Measurements from ENCODE around the gene PKLR.

The PKLR gene

DNA sequence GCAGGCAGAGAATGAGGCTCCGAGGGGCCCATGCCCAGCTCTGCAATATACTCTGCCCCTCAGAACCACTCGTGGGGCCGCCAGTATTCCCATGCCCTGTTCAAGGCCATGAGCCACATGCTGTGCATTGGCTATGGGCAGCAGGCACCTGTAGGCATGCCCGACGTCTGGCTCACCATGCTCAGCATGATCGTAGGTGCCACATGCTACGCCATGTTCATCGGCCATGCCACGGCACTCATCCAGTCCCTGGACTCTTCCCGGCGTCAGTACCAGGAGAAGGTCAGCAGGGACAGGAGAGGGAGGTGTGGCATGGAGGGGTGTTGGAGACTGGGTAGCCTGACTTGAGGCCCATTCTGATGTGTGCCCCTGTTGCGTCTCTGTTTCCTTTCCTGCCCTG, 16.8 kb downstream of the PKLR start:
- no peak for DNase-seq (ENCODE audit: low spot score)

DNA sequence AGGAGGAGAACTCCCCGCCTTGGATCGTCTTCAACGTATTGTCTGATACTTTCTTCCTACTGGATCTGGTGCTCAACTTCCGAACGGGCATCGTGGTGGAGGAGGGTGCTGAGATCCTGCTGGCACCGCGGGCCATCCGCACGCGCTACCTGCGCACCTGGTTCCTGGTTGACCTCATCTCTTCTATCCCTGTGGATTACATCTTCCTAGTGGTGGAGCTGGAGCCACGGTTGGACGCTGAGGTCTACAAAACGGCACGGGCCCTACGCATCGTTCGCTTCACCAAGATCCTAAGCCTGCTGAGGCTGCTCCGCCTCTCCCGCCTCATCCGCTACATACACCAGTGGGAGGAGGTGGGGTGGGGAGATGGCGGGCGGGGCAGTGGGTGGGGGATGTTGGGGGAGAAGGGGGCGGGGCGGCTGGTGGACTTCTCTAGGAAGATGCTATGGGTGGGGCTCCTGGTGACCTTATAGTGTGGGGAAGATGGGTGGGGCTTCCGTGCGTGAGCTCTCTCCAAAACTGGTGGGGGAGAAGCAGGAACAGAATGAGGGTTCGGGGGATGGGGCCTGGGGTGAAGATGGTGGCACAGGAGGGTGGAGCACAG, 18.6 kb downstream of the PKLR start:
- DNase-seq (ENCODE audit: low spot score) = no peak

DNA sequence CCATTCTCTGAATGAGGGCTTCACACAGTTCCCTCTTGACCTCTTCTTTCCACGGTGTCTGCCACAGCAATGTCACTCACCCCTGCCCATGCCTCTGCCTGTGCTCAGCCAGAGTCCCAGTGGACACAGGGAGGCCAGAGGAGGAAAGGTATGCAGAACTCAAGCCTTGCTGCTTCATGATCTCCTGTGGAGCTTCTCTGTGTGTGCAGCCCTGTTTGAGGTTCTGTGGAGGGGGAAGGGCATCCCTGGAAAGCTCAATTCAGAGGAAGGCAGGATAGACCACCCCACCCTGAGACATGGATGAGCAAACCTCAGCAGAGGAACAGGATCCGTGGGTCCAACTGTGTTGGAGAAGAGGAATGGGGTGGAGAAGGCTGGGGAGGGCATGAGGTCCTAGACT, 22.0 kb downstream of the PKLR start:
- DNase-seq (ENCODE audit: low spot score) = no peak

DNA sequence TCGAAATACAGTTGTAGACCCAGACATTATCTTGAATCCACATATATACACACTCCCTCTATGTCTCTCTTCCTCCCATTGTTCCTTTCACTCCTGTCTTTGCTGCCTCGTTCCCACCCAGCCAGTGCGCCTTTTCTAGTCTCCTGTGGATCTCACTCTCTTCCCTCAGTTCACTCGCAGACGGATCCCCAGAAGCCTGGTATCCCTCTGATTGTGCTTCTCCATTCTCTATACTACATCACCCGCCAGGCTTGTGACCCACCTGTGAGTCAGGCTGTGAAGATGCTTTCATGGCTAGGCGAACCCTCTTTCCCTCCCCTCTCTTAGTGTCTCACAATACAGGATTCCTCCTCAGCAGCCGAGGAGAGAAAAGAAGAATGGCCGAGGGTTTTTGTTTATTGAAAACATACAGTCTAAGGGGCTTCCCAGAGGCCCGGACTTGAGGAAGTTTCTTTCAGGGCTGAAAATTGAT, 22.5 kb downstream of the PKLR start:
- no peak for DNase-seq (ENCODE audit: low spot score)

DNA sequence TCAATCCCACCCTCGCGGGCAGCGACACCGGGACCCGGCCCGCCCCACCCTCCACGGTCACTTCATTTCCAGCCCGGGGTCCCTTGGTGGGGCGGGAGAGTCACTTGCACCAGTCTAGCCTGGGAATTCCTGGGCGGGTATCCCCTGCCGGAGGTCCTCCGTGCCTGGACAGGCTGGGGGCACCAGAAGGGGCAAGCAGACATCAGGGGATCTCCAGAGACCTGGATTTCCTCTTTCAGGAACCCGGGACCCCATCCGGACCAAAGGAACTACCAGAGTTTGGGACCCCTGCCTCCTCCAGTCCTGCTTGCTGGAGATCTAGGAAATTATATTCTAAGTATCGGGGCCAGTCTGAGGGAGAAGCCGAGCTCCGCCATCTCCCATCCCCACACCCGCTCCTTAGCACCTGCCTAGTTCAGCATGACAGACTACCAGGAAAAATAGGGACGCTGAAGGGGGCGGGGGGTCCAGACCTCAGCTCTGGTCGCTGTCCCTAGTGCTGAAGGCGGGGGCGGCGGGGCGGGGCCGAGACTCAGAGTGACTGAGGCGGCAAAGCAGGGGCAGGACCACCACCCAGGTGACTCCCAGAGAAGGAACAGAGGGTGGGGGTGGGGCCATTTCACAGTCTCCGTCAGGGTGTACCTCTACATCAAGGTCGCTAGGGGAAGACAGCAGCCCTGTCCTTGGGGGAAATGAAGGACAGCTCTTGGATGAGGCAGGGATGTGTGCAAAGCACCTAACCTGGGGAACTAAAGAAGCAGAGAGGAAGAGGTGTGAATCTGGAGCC, 23.1 kb downstream of the PKLR start:
- DNase-seq (ENCODE audit: low spot score) = peak; percentile 62

DNA sequence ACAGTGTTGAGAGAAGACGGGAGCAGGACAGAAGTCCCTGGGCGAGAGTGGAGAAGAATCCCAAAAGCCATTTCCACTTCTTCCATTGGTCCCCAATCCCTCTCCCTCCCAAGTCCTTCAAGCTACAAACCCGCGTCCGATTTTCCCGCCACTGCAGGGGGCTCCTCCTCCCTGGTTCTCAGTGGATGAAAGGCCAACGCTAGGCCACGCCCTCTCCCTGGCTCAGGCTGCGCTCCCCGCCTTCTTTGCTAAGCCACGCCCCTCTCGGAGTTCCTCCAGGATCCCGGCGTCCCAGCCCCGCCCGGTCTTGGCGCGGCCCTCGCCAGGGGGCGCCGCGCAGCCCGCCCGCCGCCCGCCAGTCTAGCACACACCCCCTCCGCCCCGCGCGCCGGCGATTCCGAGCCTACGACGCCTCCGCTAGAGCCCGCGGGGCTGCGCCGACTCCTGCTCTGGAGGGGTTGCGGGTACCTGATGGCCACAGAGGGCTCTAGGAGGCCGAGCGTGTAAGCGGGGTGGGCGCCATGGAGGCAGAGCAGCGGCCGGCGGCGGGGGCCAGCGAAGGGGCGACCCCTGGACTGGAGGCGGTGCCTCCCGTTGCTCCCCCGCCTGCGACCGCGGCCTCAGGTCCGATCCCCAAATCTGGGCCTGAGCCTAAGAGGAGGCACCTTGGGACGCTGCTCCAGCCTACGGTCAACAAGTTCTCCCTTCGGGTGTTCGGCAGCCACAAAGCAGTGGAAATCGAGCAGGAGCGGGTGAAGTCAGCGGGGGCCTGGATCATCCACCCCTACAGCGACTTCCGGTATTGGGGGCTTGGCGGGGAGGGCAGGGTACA, 24.0 kb downstream of the PKLR start, which contains the start of gene HCN3:
HCN3 (plus strand) TSS at position 394 of the 832 bp plus-strand sequence; CDS start at position 522, 128 bp downstream.
- peak; percentile 95 for DNase-seq (ENCODE audit: low spot score)

DNA sequence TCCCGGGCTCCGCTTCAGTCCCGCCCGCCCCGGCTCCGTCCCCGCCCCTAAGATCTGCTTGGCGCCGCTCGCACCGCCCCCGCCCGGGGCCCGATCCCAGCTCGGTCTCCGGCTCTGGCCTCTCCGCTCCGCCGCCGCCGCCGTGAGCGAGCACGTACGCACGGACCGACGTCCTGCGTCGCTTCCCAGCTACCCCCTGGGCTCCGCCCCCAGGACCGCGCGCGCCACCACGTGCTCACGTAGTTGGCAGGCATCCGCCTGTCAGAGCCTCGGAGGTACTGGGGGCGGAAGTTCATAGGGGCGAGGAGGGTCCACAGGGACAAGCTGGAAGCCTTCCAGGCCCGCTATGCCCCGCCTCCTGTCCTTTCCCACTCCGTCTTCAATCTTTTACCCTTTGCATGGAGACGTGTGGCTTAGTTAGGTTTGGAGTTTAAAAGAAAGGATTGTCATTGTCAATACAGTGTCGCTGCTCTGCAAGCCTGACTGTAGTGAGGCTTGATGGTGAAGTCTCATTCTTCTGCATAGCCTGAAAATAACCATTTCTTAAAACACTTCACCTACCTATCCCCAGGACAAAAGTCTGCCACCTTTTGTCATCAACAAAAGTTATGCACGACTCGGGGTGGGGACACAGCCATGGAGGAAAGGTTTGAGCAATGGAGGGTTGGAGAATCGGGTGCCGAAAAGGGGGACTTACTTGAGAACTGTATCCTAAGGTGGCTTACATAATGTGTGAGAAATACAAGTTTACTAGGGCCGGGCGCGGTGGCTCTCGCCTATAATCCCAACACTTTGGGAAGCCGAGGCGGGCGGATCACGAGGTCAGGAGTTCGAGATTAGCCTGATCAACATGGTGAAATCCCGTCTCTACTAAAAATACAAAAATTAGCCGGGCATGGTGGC, 27.6 kb downstream of the PKLR start, which contains the start of gene CLK2:
CLK2 (minus strand) TSS at position 162 of the 903 bp plus-strand sequence. CDS start 2,527 bp downstream, outside the sequence.
- DNase-seq (ENCODE audit: low spot score) = peak; percentile 92

DNA sequence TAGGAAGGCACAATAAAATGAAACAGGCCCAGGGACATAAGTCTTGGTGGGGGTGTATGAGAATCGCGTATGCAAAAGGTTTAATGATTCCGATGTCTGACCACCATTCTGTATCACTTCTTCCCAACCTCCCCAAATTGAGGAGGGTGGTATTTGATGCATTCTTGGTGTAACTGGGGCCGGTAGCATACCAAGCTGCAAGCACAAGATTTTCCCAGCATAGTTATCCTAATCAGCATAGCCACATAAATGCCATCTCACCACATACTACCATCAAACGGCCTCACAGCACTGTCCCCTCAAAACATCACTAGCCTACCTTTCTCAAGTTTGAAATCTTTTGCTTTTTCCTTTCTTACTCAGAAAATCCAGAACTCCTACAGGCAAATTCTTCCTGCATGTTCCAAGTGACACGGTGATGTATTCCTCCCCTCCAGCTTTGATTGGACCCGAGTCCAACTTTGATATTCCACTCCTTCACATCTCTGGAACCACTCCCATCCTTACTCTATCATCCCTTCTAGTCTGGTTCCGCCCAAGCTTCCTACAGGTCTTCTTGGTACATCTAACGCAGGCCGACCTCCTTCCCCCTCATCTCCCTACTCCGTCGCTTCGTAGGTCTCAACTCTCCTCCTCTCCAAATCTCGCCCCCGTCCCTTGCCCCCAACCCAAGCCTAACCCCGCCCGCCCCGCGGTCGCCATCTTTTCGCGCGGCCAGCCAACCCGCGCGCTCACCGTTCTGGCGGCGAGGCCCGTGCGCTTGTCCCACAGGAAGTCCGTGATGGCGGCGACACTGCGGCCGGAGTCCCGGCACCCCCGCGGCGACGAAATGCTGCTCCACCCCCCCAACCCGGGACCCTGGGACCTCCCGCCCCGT, 28.5 kb downstream of the PKLR start:
- no peak for DNase-seq (ENCODE audit: low spot score)

DNA sequence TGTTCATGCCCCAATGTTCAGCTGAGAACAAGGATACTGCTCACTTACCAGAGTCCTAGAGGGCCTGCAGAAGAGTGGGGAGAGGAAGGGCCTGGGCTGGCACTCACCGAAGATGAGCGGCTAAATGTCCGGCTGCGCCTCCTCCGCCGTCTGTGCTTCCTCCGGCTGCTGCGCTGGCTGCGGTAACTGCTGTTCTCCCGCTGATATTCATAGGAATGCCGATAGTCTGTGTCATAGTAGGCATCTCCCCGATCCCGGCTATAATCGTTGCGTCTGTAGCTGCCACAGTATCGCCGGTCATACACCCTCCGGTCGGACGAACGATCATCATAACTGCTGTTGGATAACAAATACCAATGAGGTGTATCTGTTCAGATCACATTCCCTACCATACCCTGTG, 31.9 kb downstream of the PKLR start:
- no peak for DNase-seq (ENCODE audit: low spot score)

DNA sequence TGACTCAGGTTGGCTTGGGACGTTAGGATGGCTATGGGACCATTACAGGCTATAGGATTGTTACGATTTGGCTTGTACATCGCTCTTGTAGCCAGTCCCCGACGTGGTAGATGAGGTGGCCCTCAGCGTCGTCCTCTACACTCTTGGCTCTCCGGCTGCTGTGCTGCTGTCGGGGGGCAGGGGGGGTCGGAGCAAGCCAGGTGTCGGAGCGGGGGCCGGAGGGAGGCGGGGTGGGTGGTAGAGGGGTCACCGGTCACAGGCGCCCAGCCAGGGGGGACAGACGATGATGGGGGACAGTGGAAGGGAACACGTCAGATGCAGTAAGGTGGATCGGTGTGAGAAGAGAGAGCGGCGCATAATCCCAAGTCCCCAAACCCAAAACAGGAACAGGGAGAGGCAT, 32.6 kb downstream of the PKLR start:
- DNase-seq (ENCODE audit: low spot score) = no peak

DNA sequence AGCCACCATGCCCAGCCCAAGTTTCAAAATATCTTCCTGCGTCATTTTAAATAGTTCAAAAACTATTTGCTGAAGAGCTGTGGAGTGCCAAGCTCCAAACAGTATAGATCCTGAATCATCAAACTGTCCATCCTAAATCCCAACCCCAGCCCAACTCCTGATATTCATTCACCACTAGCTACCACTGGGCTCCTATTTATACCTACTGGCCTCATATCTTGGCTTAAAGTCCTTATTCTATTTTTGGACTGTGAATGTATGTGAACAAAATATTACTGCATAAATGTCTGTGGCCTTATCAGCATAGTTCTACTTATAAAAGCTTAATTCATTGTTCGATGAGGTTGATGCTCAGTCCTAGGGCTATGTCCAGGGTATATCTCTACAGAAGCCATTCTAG, 33.9 kb downstream of the PKLR start:
- DNase-seq (ENCODE audit: low spot score) = no peak

DNA sequence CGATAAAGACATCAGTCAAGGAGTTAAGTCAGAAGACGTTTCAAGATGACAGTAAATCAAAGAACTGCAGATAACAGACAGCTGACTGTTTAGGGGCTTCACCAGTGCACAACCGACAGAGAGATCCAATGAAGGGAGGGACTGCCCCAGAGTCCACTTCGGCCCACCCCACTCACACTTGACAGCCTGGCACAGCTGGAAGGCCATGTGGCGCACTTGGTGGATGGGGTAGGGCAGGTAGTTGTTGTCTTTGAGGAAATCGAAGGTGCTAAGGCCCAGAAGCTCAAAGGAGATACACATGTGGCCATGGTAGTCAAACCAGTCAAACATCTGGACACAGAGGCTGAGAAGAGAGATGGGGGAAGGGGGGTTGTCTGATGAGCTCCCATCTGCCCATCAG, 34.7 kb downstream of the PKLR start:
- DNase-seq (ENCODE audit: low spot score) = no peak

DNA sequence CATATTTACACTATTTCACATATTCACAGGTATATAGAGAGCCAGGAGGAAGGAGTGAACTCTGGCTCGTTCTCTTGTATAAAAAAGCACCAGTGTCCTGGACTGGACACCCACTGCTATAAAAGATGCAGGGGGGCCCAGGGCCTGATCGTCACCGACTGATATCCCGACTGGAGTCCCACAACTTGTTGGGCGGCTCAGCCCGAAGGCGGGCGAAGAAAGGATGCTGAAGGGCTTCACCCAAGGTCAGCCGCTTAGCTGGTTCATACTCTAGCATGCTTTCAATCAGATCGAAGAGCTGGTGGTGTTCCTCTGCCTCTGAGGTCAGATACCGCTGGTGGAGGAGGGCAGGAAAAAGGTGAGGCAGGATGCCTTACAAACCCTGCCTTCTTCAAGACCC, 38.2 kb downstream of the PKLR start:
- no peak for DNase-seq (ENCODE audit: low spot score)

DNA sequence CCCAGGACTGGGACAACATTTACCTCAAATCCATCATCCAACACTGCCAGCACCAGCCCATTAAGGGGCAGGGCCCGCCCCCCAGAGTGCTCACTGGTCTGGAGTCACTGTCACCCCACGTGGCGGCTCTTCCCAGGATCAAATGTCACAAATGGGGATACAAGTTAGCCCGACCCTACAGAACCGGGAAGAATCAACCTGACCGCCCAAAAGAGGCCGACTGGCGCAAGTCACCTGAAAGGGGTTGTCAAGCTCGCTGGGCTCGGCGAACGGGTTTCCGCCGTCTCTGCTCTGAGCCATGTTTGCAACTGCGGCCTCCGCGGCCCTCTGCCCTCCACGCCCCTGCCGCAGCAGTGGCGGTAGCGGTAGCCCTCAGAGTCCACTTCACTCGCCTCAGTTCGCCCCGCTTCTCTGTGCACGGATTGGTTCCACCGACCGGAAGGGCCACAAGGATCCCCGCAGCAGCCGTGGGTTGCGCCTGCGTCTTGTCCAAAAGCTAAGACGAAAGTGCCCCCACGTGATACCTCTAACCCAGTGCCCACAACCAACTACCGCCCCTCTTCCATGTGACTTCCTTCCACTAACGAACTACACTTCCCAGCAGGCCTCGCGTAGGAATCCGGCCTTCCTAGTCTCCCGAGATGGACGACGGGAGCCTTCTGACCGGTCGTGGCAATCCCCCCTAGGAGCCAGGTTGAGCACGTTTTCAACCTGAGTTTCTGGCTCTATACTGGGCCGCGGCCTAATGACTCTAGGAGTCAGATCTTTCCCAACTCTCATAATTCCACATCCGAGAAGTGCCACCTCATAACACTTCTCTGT, 39.2 kb downstream of the PKLR start, which contains the start of gene SCAMP3:
SCAMP3 (minus strand) TSS at position 509 of the 822 bp plus-strand sequence; CDS start at position 300, 209 bp downstream.
- DNase-seq (ENCODE audit: low spot score) = peak; percentile 89

DNA sequence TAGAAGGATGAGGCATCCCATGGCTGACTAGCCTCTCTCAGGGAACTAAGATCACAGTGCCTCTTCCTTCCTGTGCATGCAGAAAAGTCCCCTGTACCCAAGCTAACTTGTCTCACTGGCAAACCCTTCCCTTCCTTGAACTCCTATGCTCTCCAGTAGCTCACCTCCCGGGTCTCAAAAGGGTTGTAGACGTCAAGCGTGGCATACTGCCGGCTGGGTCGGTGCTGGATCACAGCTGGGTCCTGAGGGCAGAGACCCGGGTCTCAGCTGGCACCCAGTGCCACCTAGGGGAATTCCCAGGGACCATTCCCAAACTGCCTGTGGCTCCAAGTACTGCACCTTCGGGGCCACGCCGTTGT, 39.8 kb downstream of the PKLR start:
- no peak for DNase-seq (ENCODE audit: low spot score)

DNA sequence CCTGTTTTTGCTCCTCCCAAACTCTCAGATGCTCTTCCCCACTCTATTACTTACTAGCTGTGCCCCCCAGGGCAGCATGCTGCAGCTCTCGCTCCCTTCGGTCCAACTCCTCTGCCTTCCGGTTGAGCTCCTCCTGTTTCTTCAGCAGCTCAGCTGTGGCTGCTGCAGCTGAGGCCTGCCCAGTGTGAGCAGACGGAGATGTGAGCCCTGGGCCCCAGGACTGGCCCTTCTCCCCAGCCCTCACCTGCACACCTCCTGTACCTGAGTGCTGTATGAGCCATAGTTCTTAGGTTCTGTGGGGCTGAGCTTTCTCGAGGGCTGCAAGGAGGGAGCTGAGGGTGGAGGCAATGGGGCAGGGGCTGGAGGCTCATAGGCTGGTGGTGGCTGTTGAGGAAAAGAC, 41.0 kb downstream of the PKLR start:
- no peak for DNase-seq (ENCODE audit: low spot score)

DNA sequence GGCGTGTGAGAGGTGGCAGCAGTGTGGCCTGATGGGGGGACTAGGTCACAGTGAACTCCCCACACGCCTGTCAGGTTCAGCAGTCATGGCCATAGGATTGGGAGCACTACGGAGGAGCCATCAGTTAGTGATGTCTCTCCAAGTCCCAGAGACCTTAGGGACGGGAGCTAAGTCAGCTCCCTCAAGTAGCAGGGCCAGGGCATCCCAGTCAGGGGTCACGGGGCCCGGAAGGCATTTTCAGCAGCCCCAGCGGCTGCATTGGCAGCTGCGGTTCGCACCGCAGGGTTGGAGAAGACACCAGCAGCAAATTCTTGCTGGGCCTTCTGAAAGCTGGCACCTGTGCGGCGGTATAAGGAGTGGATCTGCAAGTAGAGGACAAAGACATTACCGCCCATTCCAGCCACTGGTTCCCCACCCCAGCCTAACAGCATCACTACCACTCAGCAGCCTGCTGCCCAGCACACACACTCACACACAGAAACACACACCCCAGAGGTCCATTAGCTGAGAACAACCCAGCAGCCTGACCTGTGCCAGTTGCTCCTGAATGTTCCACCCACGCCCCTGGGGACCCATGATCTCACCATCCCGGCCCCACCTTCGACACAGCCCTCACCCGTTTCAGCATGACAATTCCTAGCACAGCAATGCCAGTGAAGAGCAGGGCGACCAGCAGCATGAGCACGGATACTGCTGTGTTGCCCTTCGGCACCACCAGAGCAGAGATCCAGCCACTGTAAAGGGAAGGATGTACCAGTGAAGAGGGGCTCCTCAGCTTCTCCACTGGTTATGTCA, 45.0 kb downstream of the PKLR start:
- DNase-seq (ENCODE audit: low spot score) = no peak

DNA sequence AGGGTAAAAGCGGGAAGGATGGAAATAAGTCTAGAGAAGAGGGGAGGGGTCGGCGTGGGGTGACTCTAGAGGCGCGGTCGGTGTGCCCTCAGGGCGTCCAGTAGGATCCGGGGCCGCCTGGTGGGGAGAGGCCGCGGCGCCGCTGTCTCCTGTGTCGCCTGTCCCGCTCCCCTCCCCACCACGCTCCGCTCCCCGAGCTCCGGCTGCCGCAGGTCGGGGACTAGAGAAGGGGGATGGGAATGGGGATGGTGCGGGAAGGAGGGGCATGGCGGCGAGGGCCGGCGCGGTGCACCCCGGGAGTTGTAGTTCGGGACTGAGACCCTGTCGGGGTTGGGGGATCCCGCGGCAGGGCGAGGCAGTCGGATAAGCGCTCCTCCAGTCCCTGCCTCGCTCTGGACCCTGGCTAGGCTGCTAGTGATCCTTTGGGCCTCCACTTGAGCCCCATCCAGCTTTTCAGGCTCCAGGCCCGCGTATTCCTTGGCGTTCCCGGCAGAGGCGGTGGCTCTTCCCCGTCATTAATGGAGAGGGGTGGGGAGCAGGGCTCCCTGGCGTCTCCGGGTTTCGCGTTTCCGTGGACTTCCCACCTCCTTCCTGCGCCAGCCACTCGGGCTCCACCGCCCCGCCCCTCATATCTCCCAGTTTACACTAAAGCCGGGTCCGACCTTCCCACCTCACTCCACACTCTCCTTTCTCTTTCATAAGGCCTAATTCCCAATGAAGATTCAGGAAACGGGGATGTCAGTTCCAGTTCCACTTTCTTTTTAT, 45.8 kb downstream of the PKLR start, which contains the start of gene ENTREP3:
ENTREP3 (minus strand) TSS at position 241 of the 765 bp plus-strand sequence. CDS start 606 bp downstream, outside the sequence.
- DNase-seq (ENCODE audit: low spot score) = peak; percentile 75
